AG10803 (cell line): Measurements from ENCODE around the gene SUPT6H.

Experiments used
- DNase-seq: peaks from one replicate; pipeline ENCODE4 v3.0.0; 2010; ENCODE audit warnings: low read depth
- H3K4me3 ChIP-seq: 2 replicates; pipeline ENCODE4 v1.5.1; 2011; ENCODE audit warnings: mild to moderate bottlenecking, low read length, control low read depth
- CTCF ChIP-seq: conservative IDR thresholded peaks from 2 replicates; pipeline ENCODE4 v1.5.1; 2011; ENCODE audit warnings: mild to moderate bottlenecking, low read length, control low read depth, inconsistent platforms

The SUPT6H gene

GRCh38 chr17:28706471-28707338 lies 44.7 kb downstream of the SUPT6H start:
- no peak overlapping the region for H3K4me3 ChIP-seq
- no peak for DNase-seq
- TF ChIP-seq CTCF: no peak

DNA sequence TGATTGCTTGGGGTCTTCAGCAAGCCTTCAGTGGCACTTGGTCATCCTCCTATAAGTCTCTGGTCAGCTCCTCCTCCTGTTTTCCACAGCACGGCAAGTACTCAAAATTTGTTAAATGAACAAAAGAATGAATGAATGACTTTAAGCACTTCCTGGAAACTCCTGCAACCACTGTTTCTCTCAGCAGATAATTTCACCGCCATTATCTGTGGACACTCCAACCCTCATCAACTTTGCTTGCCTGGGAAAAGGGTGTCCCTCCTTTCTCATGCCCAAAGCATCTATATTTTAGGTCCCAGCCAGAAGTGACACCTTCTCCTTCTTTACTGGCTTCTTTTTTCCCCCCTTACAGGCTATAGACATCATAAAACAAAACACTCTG lies 45.3 kb downstream of the SUPT6H start:
- no peak for DNase-seq
- no peak overlapping the region for H3K4me3 ChIP-seq
- no peak for TF ChIP-seq CTCF

GRCh38 chr17:28710861-28711722 lies 49.1 kb downstream of the SUPT6H start:
- H3K4me3 ChIP-seq: peak overlapping the region; percentile 65
- DNase-seq: peak; percentile 80
- no peak for TF ChIP-seq CTCF

GRCh38 chr17:28711723-28712031 lies 49.7 kb downstream of the SUPT6H start, which contains the start of gene PROCA1:
TSS of gene PROCA1 (minus strand) at chr17:28711888. CDS start at chr17:28711660, 228 bp downstream.
- TF ChIP-seq CTCF: no peak
- DNase-seq: no peak
- peak within 1 kb of the TSS; percentile 65 for H3K4me3 ChIP-seq

DNA sequence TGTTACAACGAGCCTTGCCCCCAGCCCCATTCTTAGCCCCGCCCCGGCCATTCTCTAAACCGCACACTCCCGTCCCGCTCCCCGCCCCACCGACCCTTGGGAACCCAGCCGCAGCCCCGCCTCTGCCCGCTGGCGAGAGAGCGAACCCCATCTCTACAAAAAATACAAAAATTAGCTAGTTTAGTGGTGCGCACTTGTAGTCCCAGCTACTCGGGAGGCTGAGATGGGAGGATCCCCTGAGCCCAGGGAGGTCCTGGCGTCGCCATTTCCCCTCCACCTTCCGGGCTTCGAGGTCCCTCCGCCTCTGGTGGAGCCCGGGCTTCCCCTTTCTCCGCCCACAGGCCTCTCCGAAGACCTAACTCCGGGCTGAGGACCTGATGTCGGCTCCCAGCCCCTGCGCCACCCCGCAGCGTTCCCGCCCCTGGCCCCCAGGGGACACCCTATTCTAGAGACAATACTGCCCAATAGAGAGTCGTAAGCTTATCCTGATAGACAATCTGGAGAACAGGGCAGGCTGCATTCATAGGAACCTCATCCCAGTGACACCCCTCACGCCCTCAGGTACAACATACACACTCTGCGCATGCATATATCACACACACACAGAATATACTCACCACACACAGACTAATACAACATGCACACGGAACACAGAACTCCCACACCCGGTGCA lies 50.2 kb downstream of the SUPT6H start:
- DNase-seq: no peak
- no peak overlapping the region; the same call in 1 of the 2 replicates for H3K4me3 ChIP-seq
- TF ChIP-seq CTCF: no peak

- TF ChIP-seq CTCF: no peak
- DNase-seq: no peak
- H3K4me3 ChIP-seq: no peak overlapping the region
Measured at GRCh38 chr17:28712705-28713415, 50.9 kb downstream of the SUPT6H start.
